DMS114 treated with DMSO at 0.1 percent for 48 hours (cell line): Measurements from ENCODE around the gene SMIM9.

Source experiments
- DNase-seq: peaks from one replicate; lab custom pipeline; 2025; ENCODE audit not compliant: unreplicated experiment; lab: John Stamatoyannopoulos, UW

SMIM9 gene

GRCh38 chrX:154784149-154784995 is 50.1 kb downstream of the SMIM9 start:
- DNase-seq = no peak

- DNase-seq = no peak
Observed at GRCh38 chrX:154780968-154781367, 53.5 kb downstream of the SMIM9 start.

GRCh38 chrX:154779261-154779660 is 55.2 kb downstream of the SMIM9 start:
- no peak for DNase-seq

- DNase-seq = no peak
Observed at GRCh38 chrX:154776753-154777152, 57.7 kb downstream of the SMIM9 start.

- no peak for DNase-seq
Observed at GRCh38 chrX:154775419-154776349, 58.8 kb downstream of the SMIM9 start.

- DNase-seq = no peak
Observed at GRCh38 chrX:154774622-154775021, 59.8 kb downstream of the SMIM9 start.
